NOMO-1 treated with DMSO at 0.1 percent for 48 hours (cell line): Measurements from ENCODE around the gene HIVEP1.

Source experiments
- DNase-seq: peaks from one replicate; lab custom pipeline; 2025; ENCODE audit not compliant: unreplicated experiment; lab: John Stamatoyannopoulos, UW

Gene HIVEP1

GRCh38 chr6:12115001-12115400 lies 102.9 kb downstream of the HIVEP1 start:
- DNase-seq, result no peak

- no peak for DNase-seq
These were observed 103.4 kb downstream of the HIVEP1 start for GRCh38 chr6:12115492-12115891.

GRCh38 chr6:12116264-12116800 lies 104.2 kb downstream of the HIVEP1 start:
- peak; percentile 46 for DNase-seq

- DNase-seq, result no peak
These were observed 104.9 kb downstream of the HIVEP1 start for GRCh38 chr6:12116978-12117377.

GRCh38 chr6:12118607-12119006 lies 106.5 kb downstream of the HIVEP1 start:
- no peak for DNase-seq

- DNase-seq, result no peak
These were observed 107.0 kb downstream of the HIVEP1 start for GRCh38 chr6:12119085-12119588.

DNA sequence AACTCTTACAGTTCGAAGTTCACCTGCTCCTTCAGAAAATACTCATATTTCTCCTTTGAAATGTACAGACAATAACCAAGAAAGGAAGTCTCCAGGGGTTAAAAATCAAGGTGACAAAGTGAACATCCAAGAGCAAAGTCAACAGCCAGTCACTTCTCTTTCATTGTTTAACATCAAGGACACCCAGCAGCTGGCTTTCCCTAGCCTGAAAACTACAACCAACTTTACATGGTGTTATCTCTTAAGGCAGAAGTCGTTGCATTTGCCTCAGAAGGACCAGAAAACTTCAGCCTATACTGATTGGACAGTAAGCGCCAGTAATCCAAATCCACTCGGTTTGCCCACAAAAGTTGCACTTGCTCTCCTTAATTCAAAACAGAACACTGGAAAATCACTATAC lies 113.3 kb downstream of the HIVEP1 start:
- no peak for DNase-seq

- no peak for DNase-seq
These were observed 113.9 kb downstream of the HIVEP1 start for GRCh38 chr6:12126051-12126450.

GRCh38 chr6:12129523-12129922 lies 117.4 kb downstream of the HIVEP1 start:
- DNase-seq, result no peak

GRCh38 chr6:12132351-12133222 lies 120.5 kb downstream of the HIVEP1 start:
- no peak for DNase-seq

DNA sequence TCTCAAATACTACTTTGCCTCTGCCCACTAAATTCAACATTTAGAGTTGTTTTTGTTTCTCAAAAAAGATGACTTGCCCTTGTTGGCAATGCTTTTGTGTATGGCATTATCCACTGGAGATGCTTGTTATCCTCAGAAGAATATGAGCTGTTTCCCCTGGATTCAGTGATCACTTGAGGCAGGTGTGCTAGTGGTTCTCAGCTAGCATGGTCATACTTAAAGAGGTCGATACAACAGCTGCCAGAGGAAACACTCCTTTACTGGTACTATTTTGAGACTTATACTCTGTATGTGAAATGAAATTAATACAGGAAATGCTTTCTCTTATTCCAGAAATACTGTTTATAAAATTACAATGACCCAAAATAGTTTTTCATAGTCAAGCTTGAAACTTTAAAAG lies 122.5 kb downstream of the HIVEP1 start:
- no peak for DNase-seq

DNA sequence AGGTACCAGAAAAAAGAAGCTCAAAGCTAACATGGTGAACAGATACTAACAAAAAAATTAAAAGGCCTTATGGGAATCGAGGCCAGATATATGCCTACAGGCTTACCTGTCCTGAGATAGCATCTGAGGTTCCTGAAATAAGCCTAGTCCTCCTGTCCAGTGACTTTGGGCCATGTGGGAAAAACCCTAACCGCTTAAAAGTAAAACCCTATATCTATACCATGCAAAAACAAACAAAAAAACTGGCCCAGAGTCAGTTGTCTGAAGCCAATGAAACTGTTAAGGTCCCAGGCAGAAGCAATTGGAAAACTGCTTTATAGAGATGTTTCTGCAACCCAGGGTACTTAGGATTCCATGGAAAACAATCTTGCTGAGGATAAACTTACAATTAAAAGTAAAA lies 122.9 kb downstream of the HIVEP1 start:
- DNase-seq, result no peak

DNA sequence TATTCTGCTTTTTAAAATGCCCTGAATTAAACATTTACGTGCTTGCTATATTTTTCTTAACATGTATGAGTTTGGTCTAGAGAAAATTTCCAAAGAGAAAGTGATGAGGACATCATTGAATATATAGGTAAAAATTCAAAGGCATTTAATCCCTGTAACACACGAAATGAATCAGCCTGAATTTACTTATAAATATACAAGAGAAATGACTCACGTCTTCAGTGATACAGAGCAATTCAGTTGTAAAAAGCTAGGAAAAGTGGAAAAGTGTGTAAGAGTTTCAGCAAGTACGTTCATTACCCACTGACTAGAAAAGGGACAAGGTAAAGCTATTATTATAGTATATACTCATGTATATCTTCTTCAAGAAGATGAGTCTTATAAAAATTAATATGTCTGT lies 124.8 kb downstream of the HIVEP1 start:
- no peak for DNase-seq

GRCh38 chr6:12137480-12137879 lies 125.4 kb downstream of the HIVEP1 start:
- no peak for DNase-seq

GRCh38 chr6:12138381-12138780 lies 126.3 kb downstream of the HIVEP1 start:
- no peak for DNase-seq

GRCh38 chr6:12138936-12139335 lies 126.8 kb downstream of the HIVEP1 start:
- DNase-seq, result no peak

DNA sequence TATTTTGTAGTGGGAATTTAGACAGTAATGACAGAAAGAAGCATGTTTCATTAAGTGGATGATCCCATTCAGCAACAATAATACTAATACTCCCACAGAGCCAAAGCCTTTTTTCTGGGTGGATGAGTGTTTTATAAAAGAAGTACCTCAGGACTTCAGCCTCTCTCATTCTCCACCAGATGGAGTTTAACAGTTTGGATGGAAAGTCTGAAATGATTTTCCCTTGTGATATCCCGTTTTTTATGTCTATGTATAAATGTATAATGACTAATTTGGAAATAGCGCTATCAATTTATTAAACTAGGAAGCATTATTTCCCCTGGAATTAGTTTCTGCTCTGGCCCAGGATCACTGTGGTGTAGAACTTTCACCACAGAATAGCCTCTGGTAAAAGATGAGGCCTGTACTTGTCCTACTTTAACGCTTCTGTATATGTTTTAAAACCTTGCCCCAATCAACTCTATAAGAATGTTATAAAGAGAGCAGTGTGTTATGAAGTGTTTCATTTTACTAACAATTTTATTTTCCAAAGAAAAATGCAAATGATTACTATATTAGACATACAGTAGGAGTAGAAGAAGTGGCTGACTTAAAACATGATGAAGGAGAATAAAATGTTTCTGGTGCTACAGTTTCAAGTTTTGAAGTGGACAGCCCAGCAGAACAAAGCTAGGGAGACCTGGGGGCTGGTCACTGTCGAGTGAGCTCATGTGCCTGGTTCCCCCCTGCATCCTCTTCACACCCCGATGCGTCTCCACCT lies 135.6 kb downstream of the HIVEP1 start:
- no peak for DNase-seq

DNA sequence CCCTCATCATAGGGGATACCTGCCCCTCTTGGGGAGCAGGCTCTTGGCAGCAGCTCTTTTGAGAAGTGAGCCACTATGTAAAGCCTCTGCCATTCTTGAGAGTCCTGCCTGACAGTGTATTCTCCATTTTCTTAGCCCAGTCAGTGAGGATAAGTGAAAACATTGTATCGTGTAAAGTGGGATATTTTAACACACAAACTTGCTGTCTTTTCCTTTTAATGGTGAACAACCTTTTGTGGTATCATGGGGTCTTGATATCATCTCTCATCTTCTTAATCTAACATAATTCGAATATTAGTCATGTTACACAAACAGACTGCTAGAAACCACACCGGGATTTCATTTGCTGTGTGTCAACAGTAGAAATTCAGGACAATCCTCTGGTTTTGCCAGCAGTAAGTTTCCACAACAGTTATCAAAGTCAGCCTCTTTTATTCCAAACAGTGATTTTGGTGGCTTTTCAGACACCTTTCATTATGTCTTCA lies 136.2 kb downstream of the HIVEP1 start:
- no peak for DNase-seq

DNA sequence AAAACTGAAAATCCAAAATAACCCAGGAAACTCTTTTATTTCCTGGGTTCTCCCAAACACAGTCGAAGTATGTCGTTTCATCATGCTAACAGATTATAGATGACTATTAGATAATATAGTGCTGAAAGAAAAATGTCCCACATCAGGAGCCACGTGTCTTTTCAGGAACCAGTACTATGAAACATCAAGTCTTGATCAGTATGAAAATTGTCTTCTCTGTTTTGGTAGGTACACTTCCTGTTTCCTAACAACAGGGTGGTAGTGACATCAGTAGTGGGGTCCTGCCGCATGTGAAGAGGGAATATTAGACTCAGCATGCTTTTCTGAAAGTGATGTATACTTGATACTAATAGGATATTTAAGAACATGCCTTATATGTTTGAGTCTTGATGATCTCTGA lies 136.7 kb downstream of the HIVEP1 start:
- peak; percentile 2 for DNase-seq

GRCh38 chr6:12149944-12150510 lies 137.9 kb downstream of the HIVEP1 start:
- DNase-seq, result no peak

DNA sequence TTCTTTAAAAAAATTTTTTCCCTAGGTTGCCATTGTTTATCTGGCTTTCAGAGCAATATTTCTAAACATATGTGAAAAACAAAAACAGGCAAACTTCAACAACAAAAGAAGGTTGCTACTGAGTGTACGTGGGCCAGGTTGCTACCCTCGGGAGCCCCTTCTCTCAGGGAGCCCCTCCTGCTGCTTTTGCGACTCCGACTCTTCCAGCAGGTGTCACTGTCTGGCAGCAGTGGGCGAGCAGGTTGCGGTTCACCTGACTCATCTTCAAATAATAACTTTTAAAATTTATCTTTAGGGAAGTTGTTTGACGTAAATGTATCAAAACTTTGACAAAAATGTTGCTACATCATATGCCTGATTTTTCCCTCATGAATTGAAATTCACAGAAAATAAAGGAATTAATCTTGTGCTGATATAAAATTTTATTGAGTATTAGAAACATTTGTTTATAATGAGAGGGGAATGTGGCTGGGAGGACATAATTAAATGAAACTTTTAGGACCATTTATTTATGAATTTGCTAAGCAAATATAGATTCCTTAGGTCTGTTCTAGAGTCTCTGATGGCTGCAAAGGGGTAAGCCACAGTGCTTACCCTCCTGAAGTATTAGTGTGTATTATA lies 138.8 kb downstream of the HIVEP1 start:
- peak; percentile 57 for DNase-seq
